Gastrocnemius medialis (tissue), 4 donors: ENCODE results near the gene ZNF213. TPM values are rescaled to one million over a fixed set of nuclear protein-coding genes. Genes with fewer than 3 reads are reported as not detected.

Experiments used
- ATAC-seq, 2 donors: fragments of 150-250 bp; one replicate each; pipeline ENCODE4 v1.9.1; 2016
- DNase-seq, 2 donors: peaks; one replicate each; pipeline ENCODE4 v3.0.0-alpha.2; 2019
- H3K27ac ChIP-seq, 4 donors: fragments of 200-600 bp; sonication (generic); 1 replicate in 1 of 4; 2 replicates in 3 of 4; pipeline ENCODE4 v1.5.1; 2016 to 2018; ENCODE audit warnings: mild to moderate bottlenecking in 2 of 4, moderate library complexity in 1 of 4
- H3K27me3 ChIP-seq, 3 donors: fragments of 200-600 bp; sonication (generic) in 2 of 3; 1 replicate in 1 of 3; 2 replicates in 2 of 3; pipeline versions ENCODE4 v1.5.1 to v1.6.0; 2016 to 2019; ENCODE audit warnings: mild to moderate bottlenecking in 1 of 3, moderate library complexity in 1 of 3
- H3K36me3 ChIP-seq, 2 donors: fragments of 200-600 bp; sonication (generic) in 1 of 2; one replicate each; pipeline ENCODE4 v1.5.1; 2017 to 2018
- H3K4me1 ChIP-seq, 2 donors: fragments of 200-600 bp; sonication (generic) in 1 of 2; one replicate each; pipeline ENCODE4 v1.5.1; 2016 to 2017; ENCODE audit warnings: mild to moderate bottlenecking in 2 of 2
- H3K4me3 ChIP-seq, 4 donors: fragments of 200-600 bp; sonication (generic) in 3 of 4; 1 replicate in 1 of 4; 2 replicates in 3 of 4; pipeline ENCODE4 v1.5.1; 2016 to 2019; ENCODE audit warnings: mild to moderate bottlenecking in 2 of 4
- H3K9me3 ChIP-seq, 3 donors: fragments of 200-600 bp; sonication (generic) in 2 of 3; 1 replicate in 1 of 3; 2 replicates in 2 of 3; pipeline ENCODE4 v1.5.1; 2016 to 2019
- POLR2A ChIP-seq, 2 donors: fragments of 450-650 bp; IDR thresholded peaks; one replicate each; pipeline ENCODE4 v1.6.1; 2017; ENCODE audit warnings: antibody characterized with exemption in 2 of 2, mild to moderate bottlenecking in 2 of 2, moderate library complexity in 2 of 2
- in situ Hi-C, 4 donors: fragments of 200-750 bp; cut with MboI; loops; one replicate each; pipeline versions ENCODE4 v1.15.0 to v1.8.0; 2017; ENCODE audit warnings: low sequenced_read_pairs in 4 of 4
- intact Hi-C: fragments of 100-400 bp; cut with DNase I; formaldehyde crosslinking; loops from one replicate; pipeline ENCODE4 v1.15.1; 2023; ENCODE audit warnings: low total_unique reads
- total RNA-seq, 4 donors: library from RNA; depleted of rRNA; stranded (reverse); fragments of >200 nt; gene quantifications; one replicate each; pipeline versions ENCODE4 v1.1.0 to v1.2.3, GENCODE V29; 2016
- TF ChIP-seq, protein P1 (sequence below), 5 experiments: fragments of 450-650 bp in 3 of 5; fragments of 200-600 bp in 2 of 5; sonication (generic) in 2 of 5; IDR thresholded peaks in 4 of 5; conservative IDR thresholded peaks in 1 of 5; 1 replicate in 4 of 5; 2 replicates in 1 of 5; pipeline ENCODE4 v1.5.1; 2016 to 2019; ENCODE audit warnings: antibody characterized with exemption in 5 of 5, mild to moderate bottlenecking in 3 of 5, moderate library complexity in 3 of 5

Gene ZNF213
- total RNA-seq, 4 donors from 2014 or later: 8.9 to 18.6 (median 14.5) TPM

DNA sequence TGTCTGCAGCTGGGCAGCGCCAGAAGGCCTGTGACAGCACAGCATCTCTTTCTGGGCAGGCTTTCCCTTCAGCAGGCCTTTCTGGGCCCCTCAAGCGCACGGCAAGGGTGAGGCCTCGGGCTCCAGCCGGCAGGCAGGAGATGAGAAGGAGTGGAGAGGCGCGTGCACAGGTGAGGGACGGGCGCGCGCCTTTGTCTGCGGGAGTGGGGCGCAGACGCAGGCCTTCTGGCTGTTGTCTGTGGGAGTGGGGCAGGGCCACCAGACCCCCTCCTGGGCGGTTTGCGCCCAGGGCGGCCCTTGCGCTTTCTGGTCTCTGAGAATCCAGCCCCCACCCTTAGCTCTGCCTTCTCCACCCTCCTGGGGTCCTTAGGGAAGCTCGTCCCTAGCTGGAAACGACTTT, 16.0 kb upstream of the ZNF213 start:
- TF ChIP-seq, protein P1, sequence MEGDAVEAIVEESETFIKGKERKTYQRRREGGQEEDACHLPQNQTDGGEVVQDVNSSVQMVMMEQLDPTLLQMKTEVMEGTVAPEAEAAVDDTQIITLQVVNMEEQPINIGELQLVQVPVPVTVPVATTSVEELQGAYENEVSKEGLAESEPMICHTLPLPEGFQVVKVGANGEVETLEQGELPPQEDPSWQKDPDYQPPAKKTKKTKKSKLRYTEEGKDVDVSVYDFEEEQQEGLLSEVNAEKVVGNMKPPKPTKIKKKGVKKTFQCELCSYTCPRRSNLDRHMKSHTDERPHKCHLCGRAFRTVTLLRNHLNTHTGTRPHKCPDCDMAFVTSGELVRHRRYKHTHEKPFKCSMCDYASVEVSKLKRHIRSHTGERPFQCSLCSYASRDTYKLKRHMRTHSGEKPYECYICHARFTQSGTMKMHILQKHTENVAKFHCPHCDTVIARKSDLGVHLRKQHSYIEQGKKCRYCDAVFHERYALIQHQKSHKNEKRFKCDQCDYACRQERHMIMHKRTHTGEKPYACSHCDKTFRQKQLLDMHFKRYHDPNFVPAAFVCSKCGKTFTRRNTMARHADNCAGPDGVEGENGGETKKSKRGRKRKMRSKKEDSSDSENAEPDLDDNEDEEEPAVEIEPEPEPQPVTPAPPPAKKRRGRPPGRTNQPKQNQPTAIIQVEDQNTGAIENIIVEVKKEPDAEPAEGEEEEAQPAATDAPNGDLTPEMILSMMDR (IDR thresholded peaks at IDR 0.05 in 4 of 5, conservative IDR thresholded peaks at IDR 0.05 in 1 of 5): no peak
- TF ChIP-seq POLR2A (IDR thresholded peaks at IDR 0.05): no peak
- intact Hi-C loops: no loop called here
- H3K4me3 ChIP-seq: no peak overlapping the region
- peaks cover 0 to 7% of the 10 kb centered on the region in 2 donors for H3K36me3 ChIP-seq
- H3K27me3 ChIP-seq: no peaks in the 10 kb centered on the region
- H3K9me3 ChIP-seq: no peaks in the 10 kb centered on the region
- in situ Hi-C loops: no loop called here
- H3K4me1 ChIP-seq: peaks cover 13 to 15% of the 10 kb centered on the region in 2 donors
- no peak overlapping the region for H3K27ac ChIP-seq
- ATAC-seq (no peak), DNase-seq (no peak)

DNA sequence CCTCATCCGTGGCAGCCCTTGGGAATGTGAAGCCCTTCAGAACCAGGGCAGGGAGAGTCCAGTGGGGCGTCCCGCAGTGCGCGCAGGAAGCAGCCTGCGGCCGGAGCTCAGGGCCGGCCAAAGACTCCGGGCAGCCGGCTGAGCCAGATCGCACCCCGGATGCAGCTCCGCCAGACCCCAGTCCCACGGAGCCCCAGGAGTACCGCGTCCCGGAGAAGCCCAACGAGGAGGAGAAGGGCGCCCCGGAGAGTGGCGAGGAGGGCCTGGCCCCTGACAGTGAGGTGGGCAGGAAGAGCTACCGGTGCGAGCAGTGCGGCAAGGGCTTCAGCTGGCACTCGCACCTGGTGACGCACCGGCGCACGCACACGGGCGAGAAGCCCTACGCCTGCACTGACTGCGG, 15.5 kb upstream of the ZNF213 start:
- Histone ChIP-seq H3K4me3 (no peak overlapping the region), H3K27me3 (no peaks in the 10 kb centered on the region), H3K4me1 (peaks cover 14 to 18% of the 10 kb centered on the region in 2 donors), H3K27ac (no peak overlapping the region), H3K36me3 (peaks cover 0 to 7% of the 10 kb centered on the region in 2 donors), H3K9me3 (no peaks in the 10 kb centered on the region)
- ATAC-seq: no peak
- TF ChIP-seq POLR2A (IDR thresholded peaks at IDR 0.05): no peak
- TF ChIP-seq, protein P1 (IDR thresholded peaks at IDR 0.05 in 4 of 5, conservative IDR thresholded peaks at IDR 0.05 in 1 of 5): no peak
- intact Hi-C loops (no loop called here), in situ Hi-C loops (no loop called here)
- DNase-seq: no peak

DNA sequence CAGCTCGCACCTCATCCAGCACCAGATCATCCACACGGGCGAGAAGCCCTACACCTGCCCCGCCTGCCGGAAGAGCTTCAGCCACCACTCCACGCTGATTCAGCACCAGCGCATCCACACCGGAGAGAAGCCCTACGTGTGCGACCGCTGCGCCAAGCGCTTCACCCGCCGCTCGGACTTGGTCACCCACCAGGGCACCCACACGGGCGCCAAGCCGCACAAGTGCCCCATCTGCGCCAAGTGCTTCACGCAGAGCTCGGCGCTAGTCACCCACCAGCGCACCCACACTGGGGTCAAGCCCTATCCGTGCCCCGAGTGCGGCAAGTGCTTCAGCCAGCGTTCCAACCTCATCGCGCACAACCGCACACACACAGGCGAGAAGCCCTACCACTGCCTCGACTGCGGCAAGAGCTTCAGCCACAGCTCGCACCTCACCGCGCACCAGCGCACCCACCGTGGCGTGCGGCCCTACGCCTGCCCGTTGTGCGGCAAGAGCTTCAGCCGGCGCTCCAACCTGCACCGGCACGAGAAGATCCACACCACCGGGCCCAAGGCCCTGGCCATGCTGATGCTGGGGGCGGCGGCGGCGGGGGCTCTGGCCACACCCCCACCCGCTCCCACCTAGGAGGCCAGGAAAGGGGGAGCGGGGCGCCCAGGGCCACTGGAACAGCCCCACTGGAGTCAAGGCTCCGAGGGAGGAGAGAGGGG, 15.0 kb upstream of the ZNF213 start:
- H3K36me3 ChIP-seq: peaks cover 0 to 7% of the 10 kb centered on the region in 2 donors
- intact Hi-C loops: no loop called here
- DNase-seq: no peak
- TF ChIP-seq, protein P1 (IDR thresholded peaks at IDR 0.05 in 4 of 5, conservative IDR thresholded peaks at IDR 0.05 in 1 of 5): no peak
- TF ChIP-seq POLR2A (IDR thresholded peaks at IDR 0.05): no peak
- no peak for ATAC-seq
- H3K27me3 ChIP-seq: no peaks in the 10 kb centered on the region
- no peaks in the 10 kb centered on the region for H3K9me3 ChIP-seq
- in situ Hi-C loops: loop anchor here in 2 of 4 donors (10.0 kb wide), 1 partner anchor 55 kb away; the partner anchor contains the start of gene IL32 (in 2 of the 2)
- peaks cover 16 to 23% of the 10 kb centered on the region in 2 donors for H3K4me1 ChIP-seq
- H3K4me3 ChIP-seq: no peak overlapping the region
- no peak overlapping the region for H3K27ac ChIP-seq

DNA sequence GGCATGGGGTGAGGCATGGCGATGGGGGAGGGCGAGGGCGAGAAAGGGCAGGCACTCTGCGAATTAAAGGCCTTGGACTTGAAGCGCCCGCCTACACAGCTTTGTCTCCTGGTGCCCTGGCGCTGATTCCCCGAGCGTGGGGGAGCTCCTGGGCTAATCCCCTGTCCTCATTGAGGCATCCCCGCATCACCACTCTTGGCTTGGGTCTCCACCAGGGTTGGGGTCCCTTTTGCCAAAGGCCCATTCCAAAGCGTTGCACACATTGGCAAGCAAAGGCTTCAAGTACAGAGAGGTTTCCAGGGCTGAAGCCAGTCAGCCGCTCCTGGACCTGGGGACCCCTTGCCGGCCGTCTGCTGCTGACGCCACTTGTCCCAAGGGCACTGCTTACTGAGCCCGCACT, 14.4 kb upstream of the ZNF213 start:
- in situ Hi-C loops: loop anchor here in 2 of 4 donors (10.0 kb wide), 1 partner anchor 56 kb away; the partner anchor contains the start of gene IL32 (in 2 of the 2)
- no peak overlapping the region for H3K27ac ChIP-seq
- intact Hi-C loops: no loop called here
- H3K4me1 ChIP-seq: peaks cover 19 to 29% of the 10 kb centered on the region in 2 donors
- no peaks in the 10 kb centered on the region for H3K9me3 ChIP-seq
- TF ChIP-seq POLR2A (IDR thresholded peaks at IDR 0.05): no peak
- TF ChIP-seq, protein P1 (IDR thresholded peaks at IDR 0.05 in 4 of 5, conservative IDR thresholded peaks at IDR 0.05 in 1 of 5): no peak
- H3K27me3 ChIP-seq: no peaks in the 10 kb centered on the region
- H3K4me3 ChIP-seq: no peak overlapping the region
- ATAC-seq (no peak), DNase-seq (no peak)
- H3K36me3 ChIP-seq: peaks cover 0 to 7% of the 10 kb centered on the region in 2 donors
